Measurements from ENCODE around the gene ASTN2. TPM values are rescaled to one million over a fixed set of nuclear protein-coding genes. Genes with fewer than 3 reads are reported as not detected.

ASTN2 gene
- total and polyA plus RNA-seq, 12 donors, result 1.9 to 11.1 (median 4.0) TPM

GRCh38 chr9:116420993-116421538 lies 993.8 kb downstream of the ASTN2 start:
- DNase-seq (no peak), ATAC-seq (no peak)
- intact Hi-C loops (cut with DNase I), result no loop called here
- Histone ChIP-seq H3K36me3 (no peaks in the 10 kb centered on the region), H3K27me3 (no peaks in the 10 kb centered on the region), H3K27ac (no peak overlapping the region), H3K9me3 (no peaks in the 10 kb centered on the region), H3K4me3 (no peak overlapping the region), H3K4me1 (no peaks in the 10 kb centered on the region)
- 92 to 95% methylated on average over 1 of the region's 1 CpG for WGBS, 2 donors
- TF ChIP-seq, protein P1, sequence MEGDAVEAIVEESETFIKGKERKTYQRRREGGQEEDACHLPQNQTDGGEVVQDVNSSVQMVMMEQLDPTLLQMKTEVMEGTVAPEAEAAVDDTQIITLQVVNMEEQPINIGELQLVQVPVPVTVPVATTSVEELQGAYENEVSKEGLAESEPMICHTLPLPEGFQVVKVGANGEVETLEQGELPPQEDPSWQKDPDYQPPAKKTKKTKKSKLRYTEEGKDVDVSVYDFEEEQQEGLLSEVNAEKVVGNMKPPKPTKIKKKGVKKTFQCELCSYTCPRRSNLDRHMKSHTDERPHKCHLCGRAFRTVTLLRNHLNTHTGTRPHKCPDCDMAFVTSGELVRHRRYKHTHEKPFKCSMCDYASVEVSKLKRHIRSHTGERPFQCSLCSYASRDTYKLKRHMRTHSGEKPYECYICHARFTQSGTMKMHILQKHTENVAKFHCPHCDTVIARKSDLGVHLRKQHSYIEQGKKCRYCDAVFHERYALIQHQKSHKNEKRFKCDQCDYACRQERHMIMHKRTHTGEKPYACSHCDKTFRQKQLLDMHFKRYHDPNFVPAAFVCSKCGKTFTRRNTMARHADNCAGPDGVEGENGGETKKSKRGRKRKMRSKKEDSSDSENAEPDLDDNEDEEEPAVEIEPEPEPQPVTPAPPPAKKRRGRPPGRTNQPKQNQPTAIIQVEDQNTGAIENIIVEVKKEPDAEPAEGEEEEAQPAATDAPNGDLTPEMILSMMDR (IDR thresholded peaks at IDR 0.05), result no peak

- Histone ChIP-seq H3K4me1 (no peaks in the 10 kb centered on the region), H3K27ac (no peak overlapping the region), H3K27me3 (no peaks in the 10 kb centered on the region), H3K9me3 (no peaks in the 10 kb centered on the region), H3K4me3 (no peak overlapping the region), H3K36me3 (no peaks in the 10 kb centered on the region)
- TF ChIP-seq, protein P1 (IDR thresholded peaks at IDR 0.05), result no peak
- ATAC-seq (no peak), DNase-seq (no peak)
- intact Hi-C loops (cut with DNase I), result no loop called here
- 66 to 71% methylated on average over 3 of the region's 3 CpGs for WGBS, 2 donors
These were observed 995.7 kb downstream of the ASTN2 start for GRCh38 chr9:116419181-116419580.

GRCh38 chr9:116417464-116417863 lies 997.4 kb downstream of the ASTN2 start:
- DNase-seq (no peak), ATAC-seq (no peak)
- Histone ChIP-seq H3K4me3 (no peak overlapping the region), H3K27me3 (no peaks in the 10 kb centered on the region), H3K36me3 (no peaks in the 10 kb centered on the region), H3K4me1 (no peaks in the 10 kb centered on the region), H3K9me3 (no peaks in the 10 kb centered on the region), H3K27ac (no peak overlapping the region)
- intact Hi-C loops (cut with DNase I), result no loop called here
- 88 to 95% methylated on average over 2 of the region's 2 CpGs for WGBS, 2 donors
- TF ChIP-seq, protein P1 (IDR thresholded peaks at IDR 0.05), result no peak

DNA sequence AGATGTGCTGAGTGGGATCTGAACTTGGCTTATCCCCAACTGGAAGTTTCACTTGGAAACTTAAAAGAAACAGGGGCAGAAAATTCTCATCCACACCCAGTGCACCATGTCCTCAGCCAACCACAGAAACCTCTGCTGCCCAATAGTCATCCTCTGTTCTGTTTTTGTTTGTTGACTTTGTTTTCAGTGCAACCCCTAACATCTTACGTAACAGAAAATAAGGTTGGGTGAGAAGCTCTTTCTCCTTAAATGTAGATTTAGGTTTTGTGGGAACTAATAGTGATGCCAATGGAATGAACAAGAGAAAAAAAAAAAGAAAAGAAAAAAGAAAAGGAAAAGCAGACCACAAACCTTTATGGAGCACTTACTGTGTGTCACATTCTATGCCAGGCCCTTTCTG lies 998.4 kb downstream of the ASTN2 start:
- H3K4me3 ChIP-seq, result no peak overlapping the region
- 96% methylated on average over 1 of the region's 1 CpG for WGBS, 2 donors
- ATAC-seq, result no peak
- DNase-seq, result no peak
- H3K4me1 ChIP-seq, result no peaks in the 10 kb centered on the region
- H3K27ac ChIP-seq, result no peak overlapping the region
- no peaks in the 10 kb centered on the region for H3K9me3 ChIP-seq
- intact Hi-C loops (cut with DNase I), result no loop called here
- no peaks in the 10 kb centered on the region for H3K36me3 ChIP-seq
- TF ChIP-seq, protein P1 (IDR thresholded peaks at IDR 0.05), result no peak
- H3K27me3 ChIP-seq, result no peaks in the 10 kb centered on the region
